ENCODE results near the gene RBMS1.

The RBMS1 gene

DNA sequence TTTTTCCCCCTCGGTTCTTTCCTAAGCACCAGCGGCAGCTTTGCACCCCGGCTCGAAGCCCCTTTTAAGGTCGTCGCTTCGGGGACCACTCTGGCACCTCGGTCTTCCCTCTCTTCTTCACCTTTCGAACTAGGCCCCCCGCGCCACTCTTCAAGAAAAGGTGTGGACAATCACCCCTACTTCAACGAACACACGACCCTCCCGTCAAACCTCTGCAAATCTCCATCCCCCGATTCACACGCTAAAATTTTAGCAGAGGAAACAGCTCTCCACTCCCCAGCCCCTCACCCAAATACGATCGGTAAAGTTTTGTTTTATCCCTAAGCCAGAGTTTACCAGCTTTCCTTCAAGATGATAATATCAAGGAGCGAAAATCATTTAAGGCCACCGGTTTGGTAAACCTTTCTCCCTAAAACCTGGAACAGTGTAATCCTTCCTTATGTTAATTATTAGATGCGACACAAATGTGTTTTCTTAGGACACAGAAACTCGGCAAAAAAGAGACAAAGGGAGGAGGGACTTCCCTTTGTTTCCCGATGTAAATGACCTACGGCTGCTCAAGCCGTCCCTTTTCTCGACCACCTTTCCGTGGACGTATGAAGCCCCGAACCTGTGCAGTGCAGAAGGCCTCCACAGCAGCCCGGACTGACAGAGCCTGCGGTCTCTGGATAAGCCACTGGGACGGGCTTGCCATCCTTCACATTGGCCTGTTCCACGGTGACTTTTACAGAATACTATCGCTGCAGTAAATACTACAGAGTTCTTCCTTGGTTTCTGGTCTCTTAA lies 85.2 kb downstream of the RBMS1 start:
- no peaks in the 10 kb centered on the region for H3K79me2 ChIP-seq (ENCODE audit: control insufficient read depth, low read length)
- H3K9me3 ChIP-seq (ENCODE audit: control insufficient read depth, insufficient read depth, low read length), result no peaks in the 10 kb centered on the region
- TF ChIP-seq EZH2phosphoT487 (IDR thresholded peaks at IDR 0.05; ENCODE audit: borderline replicate concordance, low read length), result no peak
- TF ChIP-seq, protein P1, sequence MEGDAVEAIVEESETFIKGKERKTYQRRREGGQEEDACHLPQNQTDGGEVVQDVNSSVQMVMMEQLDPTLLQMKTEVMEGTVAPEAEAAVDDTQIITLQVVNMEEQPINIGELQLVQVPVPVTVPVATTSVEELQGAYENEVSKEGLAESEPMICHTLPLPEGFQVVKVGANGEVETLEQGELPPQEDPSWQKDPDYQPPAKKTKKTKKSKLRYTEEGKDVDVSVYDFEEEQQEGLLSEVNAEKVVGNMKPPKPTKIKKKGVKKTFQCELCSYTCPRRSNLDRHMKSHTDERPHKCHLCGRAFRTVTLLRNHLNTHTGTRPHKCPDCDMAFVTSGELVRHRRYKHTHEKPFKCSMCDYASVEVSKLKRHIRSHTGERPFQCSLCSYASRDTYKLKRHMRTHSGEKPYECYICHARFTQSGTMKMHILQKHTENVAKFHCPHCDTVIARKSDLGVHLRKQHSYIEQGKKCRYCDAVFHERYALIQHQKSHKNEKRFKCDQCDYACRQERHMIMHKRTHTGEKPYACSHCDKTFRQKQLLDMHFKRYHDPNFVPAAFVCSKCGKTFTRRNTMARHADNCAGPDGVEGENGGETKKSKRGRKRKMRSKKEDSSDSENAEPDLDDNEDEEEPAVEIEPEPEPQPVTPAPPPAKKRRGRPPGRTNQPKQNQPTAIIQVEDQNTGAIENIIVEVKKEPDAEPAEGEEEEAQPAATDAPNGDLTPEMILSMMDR (IDR thresholded peaks at IDR 0.05; ENCODE audit: low read depth, low read length, poor library complexity, severe bottlenecking), result no peak
- no peak overlapping the region for H3K27ac ChIP-seq (ENCODE audit: low read depth, low read length)
- H3K36me3 ChIP-seq (ENCODE audit: control insufficient read depth, low read length), result no peaks in the 10 kb centered on the region
- H3K4me3 ChIP-seq (ENCODE audit: low read length), result peak overlapping the region; percentile 49
- no peaks in the 10 kb centered on the region for H3K9me2 ChIP-seq (replicated peaks; ENCODE audit: control insufficient read depth, low read length)
- peaks cover 25% of the 10 kb centered on the region for H3K4me1 ChIP-seq (ENCODE audit: control insufficient read depth, low read length)
- peak overlapping the region; percentile 52 for H3K4me2 ChIP-seq (ENCODE audit: low read length)
- peaks cover 4% of the 10 kb centered on the region; the same call in 1 of the 2 replicates for H3F3A ChIP-seq (ENCODE audit: control insufficient read depth, insufficient read depth)
- peaks cover 37% of the 10 kb centered on the region for H3K27me3 ChIP-seq (ENCODE audit: control insufficient read depth, low read length)
- H4K20me1 ChIP-seq (ENCODE audit: control insufficient read depth, insufficient read depth, low read depth, low read length), result no peaks in the 10 kb centered on the region

DNA sequence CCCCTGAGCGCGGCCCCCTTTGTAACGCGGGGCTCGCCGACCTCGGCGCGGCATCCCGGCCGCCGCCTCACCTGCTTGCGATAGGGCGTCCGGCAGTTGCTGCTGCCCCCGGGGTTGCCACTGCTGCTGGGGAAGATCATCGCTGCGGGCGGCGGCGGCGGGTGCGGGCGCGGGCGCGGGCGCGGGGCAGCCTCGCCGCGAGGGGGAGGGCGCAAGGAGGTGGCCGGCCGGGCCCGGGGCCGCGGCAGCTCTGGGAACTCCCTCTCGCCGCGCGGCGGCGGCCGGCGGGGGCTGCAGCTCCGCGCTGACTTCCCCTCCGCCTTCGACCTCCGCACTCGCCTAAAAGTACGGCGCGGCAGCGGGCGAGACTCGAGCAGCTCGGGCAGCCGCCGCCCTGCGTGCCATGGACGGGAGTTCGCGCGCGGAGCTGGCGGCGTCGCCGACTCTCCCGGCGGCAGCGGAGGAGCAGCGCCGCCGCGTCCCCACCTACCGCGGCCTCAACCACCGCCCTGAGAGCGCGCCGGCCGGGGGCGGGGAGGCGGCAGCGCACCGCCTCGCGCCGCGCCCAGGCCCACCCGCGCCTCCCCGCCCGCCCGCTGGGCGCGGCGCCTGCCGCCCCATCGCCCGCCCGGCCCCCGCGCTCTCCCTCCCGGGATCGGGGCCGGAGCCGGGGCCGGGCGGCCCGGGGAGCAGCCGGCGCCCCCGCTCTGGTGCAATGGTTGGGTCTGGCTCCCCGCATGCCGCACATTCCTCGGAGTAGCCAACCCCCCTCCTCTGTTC lies 86.0 kb downstream of the RBMS1 start:
- Histone ChIP-seq H3K27ac (ENCODE audit: low read depth, low read length) (peak overlapping the region; percentile 56), H3K79me2 (ENCODE audit: control insufficient read depth, low read length) (no peaks in the 10 kb centered on the region), H3K9me2 (replicated peaks; ENCODE audit: control insufficient read depth, low read length) (no peaks in the 10 kb centered on the region), H3K27me3 (ENCODE audit: control insufficient read depth, low read length) (peaks cover 30% of the 10 kb centered on the region), H3K4me1 (ENCODE audit: control insufficient read depth, low read length) (peaks cover 28% of the 10 kb centered on the region), H3K4me2 (ENCODE audit: low read length) (peak overlapping the region; percentile 81), H3K36me3 (ENCODE audit: control insufficient read depth, low read length) (no peaks in the 10 kb centered on the region), H4K20me1 (ENCODE audit: control insufficient read depth, insufficient read depth, low read depth, low read length) (no peaks in the 10 kb centered on the region), H3F3A (ENCODE audit: control insufficient read depth, insufficient read depth) (peaks cover 4% of the 10 kb centered on the region; the same call in 1 of the 2 replicates), H3K4me3 (ENCODE audit: low read length) (peak overlapping the region; percentile 80), H3K9me3 (ENCODE audit: control insufficient read depth, insufficient read depth, low read length) (no peaks in the 10 kb centered on the region)
- TF ChIP-seq EZH2phosphoT487 (IDR thresholded peaks at IDR 0.05; ENCODE audit: borderline replicate concordance, low read length), result no peak
- TF ChIP-seq, protein P1 (IDR thresholded peaks at IDR 0.05; ENCODE audit: low read depth, low read length, poor library complexity, severe bottlenecking), result no peak

DNA sequence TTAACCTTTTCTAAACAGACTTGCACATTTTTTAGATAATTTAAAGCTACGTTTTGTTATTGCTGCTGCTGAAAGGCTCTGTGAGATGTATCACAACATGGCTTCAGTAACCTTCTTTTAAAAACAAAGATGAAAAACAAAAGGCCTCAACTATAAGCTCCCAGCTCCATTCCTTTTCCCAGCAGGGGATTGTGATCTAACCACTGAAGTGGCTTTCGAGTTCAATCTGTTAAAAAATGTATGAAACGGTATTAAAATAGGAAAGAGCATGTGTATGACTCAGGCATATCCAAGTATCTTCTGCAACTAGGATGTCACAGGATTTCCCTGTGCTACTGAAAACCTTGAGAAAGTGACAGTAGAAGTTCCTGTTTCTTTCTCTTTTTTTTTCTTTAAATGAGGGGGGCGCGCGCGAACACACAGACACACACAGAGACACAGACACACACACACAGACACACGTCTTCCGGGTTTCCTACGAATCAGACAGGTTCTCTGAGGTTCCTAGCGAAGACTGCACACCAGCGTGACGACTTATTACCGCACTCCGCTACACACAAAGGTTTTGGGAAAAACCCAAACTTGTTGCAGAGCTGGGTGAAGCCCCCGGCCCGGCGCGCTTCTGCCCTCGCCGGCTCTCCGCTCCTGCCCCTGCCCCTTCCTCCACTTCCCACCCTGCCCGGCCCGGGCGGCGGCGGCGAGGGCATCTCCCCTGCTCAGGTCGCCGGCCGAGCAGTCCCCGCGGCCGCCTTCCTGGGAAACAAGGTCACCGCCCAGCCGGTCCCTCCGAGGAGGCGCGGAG lies 86.8 kb downstream of the RBMS1 start:
- no peaks in the 10 kb centered on the region for H3K36me3 ChIP-seq (ENCODE audit: control insufficient read depth, low read length)
- no peaks in the 10 kb centered on the region for H3K9me2 ChIP-seq (replicated peaks; ENCODE audit: control insufficient read depth, low read length)
- TF ChIP-seq, protein P1 (IDR thresholded peaks at IDR 0.05; ENCODE audit: low read depth, low read length, poor library complexity, severe bottlenecking), result peak; percentile 29
- TF ChIP-seq EZH2phosphoT487 (IDR thresholded peaks at IDR 0.05; ENCODE audit: borderline replicate concordance, low read length), result no peak
- H3K27ac ChIP-seq (ENCODE audit: low read depth, low read length), result peak overlapping the region; percentile 56
- peak overlapping the region; percentile 80 for H3K4me3 ChIP-seq (ENCODE audit: low read length)
- H3K9me3 ChIP-seq (ENCODE audit: control insufficient read depth, insufficient read depth, low read length), result no peaks in the 10 kb centered on the region
- no peaks in the 10 kb centered on the region for H4K20me1 ChIP-seq (ENCODE audit: control insufficient read depth, insufficient read depth, low read depth, low read length)
- H3K79me2 ChIP-seq (ENCODE audit: control insufficient read depth, low read length), result no peaks in the 10 kb centered on the region
- peaks cover 25% of the 10 kb centered on the region for H3K4me1 ChIP-seq (ENCODE audit: control insufficient read depth, low read length)
- peaks cover 22% of the 10 kb centered on the region for H3K27me3 ChIP-seq (ENCODE audit: control insufficient read depth, low read length)
- H3K4me2 ChIP-seq (ENCODE audit: low read length), result peak overlapping the region; percentile 81
- peaks cover 4% of the 10 kb centered on the region; the same call in 1 of the 2 replicates for H3F3A ChIP-seq (ENCODE audit: control insufficient read depth, insufficient read depth)

Data from DOHH2 (cell line).